NCI-H2196 treated with DMSO at 0.1 percent for 48 hours (cell line): ENCODE data around the gene SSTR3.
A peak's percentile ranks its signal among the peaks of the same experiment; 100 is the strongest.
"Not testable (repeated sequence)": the region's sequence is repeated elsewhere in the genome, so short reads cannot be mapped to it uniquely, and the experiment has no call there.

Source experiments
- DNase-seq: peaks from one replicate; lab custom pipeline; 2025; ENCODE audit not compliant: unreplicated experiment; lab: John Stamatoyannopoulos, UW

The SSTR3 gene

DNA sequence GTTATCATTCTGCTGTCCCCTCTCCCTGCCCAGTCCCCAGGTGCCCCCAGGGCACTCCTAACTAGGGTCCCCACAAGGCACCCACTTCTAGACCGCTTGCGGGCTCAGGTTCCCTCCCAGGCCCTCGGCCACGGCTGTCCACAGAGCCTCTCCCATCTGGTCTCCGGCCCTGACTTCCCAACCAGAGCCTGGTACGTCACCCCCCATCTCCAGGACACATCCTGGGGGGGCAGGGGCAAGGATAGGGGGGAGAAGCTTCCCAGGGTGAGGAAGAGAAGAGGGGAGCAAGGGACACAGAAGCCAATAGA lies 457 bp downstream of the SSTR3 start:
- no peak for DNase-seq

DNA sequence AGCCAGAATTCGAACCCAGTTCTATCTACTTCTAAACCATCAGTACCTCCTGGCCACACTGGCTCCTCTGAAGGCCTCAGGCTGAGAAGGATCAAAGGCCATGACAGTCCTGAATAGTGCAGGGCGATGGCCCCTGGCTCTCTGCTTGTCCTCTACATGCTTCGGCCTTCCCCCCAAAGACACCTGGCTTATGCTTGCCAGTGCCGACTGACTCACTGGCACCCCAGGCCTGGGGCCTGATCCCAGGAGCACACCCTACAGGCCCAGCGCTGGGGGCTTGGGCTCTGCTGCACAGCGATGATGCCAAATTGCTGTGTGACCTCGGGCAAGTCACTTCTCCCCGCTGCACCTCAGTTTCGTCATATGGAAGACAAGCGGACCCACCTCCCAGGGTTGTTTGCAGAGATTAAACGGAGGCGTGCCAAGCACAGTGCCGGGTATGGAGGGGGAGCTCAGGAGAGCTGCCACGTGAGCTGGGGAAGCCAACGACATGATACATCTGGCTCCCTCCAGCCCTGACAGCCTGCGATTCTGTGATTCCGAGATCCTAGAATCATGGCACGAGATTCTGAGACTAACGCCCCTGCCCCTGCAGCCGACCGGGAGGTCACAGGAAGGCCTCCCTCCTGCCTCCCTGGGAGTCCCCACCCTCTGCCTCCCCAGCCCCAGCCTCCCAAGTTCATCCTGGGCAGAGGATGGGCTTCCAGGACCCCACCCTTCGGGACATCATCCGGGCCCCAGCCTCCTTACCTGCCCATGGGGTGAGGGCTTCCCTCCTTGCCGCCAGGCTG lies 1.0 kb downstream of the SSTR3 start:
- DNase-seq = no peak

DNA sequence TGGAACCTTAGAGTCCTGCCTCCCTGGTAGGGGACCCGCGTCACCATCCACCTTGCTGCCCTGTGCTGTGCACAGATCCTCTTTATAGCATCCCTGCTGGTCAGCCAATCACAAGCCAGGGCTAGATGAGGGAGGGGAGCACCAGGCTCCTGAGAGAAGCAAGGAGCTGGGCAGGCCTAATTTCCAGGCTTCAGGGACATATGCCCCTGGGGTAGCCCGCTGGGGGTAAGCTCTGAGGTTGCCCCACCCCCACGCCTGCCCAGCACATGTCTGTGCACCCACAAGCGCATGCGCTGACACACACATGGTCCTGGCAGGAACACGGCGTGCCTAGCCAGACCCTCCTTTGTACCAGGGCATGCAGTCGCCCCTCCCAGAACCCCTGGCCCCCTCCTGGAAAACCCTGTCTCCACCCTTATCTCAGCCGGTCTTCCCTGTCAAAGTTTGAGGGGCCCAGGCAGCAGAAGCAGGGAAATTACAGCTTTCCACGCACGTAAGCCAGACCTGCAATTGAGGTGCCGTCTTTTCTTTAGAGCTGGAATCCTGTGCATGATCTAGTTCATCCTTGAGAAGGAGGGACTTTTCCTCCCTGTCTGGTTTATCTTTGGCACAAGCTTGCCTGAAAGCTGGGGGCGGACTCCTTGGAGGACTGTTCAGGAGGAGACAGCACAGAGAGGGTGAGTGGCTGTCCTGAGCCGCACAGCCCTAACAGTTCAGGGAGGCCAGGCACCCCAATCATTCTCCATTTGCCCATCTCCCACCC lies 2.1 kb downstream of the SSTR3 start:
- no peak for DNase-seq

DNA sequence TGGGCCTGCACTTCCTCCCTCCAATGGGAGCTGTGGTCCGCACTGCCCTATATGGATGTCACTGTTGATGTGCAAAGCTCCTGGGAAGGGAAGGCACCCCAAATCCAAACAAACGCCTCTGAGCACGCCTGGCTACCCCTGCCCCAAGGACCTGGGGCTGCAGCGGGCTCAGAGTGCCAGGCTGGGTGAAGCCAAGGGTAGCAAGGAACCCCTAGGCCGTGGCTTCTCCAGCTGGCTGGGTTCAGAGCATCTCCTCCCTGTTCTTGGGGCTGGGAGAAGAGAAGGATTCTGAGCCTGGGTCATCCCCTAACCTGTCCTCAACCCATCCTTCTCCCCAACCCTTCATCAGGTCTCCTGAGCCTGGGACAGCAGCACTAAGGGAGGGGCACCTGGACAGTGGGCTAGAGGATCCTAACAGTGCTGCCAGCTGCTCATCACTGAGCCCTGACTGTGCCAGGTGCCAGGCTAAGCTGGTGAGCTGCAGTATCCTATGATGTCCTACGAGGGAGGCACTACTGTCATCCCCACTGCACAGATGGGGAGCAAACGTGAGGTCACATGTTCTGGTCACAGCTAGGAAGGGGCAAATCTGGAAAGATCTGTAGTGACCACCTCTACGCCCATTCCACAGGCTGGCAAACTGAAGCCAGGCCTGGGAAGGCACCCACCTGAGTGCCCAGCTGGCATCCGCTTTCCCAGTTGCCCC lies 3.0 kb downstream of the SSTR3 start:
- DNase-seq = no peak

DNA sequence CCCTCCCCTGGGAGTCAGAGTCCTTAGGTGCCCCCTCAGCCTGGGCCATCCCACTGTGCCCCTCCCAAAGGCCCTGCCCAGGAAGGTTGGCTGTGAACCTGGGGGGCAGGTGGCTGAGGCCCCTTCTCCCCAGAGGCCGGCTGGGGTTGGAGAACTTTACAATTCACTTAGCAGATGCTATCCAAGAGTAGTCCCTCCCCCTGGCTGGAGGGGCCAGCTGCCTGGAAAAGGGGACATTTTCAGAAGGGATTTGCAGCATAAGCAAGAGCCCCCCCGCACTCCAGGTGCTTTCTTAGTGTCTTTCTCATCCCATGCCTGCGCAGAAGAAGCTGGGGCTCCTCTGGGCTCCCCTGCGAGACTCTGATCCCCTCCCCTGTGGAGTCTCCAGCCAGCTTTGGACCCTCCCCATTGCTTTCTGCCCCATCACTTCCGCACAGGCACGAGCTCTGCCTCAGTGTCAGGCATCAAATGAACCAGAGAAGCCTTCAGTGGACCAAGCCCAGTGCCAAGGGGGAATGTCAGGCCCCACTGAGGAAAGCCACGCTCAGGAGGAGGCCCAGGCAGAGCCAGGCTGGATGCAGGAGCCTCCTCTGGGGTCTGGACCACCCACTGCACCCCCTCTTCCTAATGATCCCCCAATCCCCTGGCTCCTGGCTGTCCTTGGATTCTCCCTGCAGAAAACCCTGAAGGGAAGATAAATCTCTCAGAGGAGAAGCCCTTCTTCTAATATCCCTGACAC lies 3.7 kb downstream of the SSTR3 start:
- DNase-seq = no peak

DNA sequence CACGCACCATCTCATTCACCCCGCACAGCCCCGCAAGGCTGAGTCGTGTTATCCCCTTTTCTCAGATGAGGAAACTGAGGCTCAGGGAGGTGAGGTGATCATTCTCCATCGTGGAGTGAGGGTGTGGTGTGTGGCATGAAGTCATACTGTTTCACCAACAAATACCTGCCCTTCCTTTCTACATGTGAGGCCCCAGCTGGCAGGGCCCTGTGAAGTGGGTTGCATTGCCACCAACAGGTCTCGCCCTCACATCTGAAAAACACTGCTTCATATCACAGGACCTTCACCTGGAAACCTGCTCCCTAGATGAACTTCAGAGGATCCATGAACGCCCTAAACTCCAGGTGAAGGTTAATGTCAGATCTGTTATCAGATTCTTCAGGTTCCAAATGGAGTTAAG lies 4.3 kb downstream of the SSTR3 start:
- DNase-seq = no peak

DNA sequence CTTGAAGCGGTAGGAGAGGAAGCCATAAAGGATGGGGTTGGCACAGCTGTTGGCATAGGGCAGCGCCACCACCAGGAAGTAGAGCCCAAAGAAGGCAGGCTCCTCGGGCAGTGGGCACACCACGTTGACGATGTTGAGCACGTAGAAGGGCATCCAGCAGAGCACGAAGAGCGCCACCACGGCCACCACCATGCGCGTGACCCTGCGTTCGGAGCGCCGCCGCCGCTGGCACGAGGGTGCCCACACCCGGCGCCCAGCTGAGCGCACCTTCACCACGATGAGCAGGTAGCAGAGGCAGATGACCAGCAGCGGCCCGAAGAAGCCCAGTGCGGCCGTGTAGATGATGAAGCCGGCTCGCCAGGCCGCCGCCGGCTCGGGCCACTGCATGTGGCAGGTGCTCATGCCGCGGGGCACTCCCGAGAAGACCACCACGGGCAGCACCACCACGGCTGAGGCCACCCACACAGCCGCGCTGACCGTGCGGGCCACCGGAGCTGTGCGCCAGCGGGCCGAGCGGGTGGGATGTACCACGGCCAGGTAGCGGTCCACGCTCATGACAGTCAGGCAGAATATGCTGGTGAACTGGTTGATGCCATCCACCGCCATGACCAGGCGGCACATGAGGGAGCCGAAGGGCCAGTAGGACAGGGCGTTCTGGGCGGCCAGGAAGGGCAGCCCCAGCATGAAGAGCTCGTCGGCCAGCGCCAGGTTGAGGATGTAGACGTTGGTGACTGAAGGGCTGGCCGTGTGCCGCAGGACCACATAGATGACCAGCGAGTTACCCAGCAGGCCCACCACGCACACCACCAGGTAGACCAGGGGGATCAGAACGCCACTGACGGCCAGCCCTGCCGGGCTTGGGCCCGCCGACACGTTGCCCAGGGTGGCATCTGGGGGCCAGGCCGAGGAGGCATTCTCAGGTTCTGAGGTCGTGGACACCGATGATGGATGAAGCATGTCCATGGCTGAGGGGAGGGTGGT lies 5.1 kb downstream of the SSTR3 start:
- no peak for DNase-seq

- no peak for DNase-seq
These were observed 6.0 kb downstream of the SSTR3 start for GRCh38 chr22:37206118-37206840.

GRCh38 chr22:37205046-37205445 lies 7.2 kb downstream of the SSTR3 start:
- no peak for DNase-seq

DNA sequence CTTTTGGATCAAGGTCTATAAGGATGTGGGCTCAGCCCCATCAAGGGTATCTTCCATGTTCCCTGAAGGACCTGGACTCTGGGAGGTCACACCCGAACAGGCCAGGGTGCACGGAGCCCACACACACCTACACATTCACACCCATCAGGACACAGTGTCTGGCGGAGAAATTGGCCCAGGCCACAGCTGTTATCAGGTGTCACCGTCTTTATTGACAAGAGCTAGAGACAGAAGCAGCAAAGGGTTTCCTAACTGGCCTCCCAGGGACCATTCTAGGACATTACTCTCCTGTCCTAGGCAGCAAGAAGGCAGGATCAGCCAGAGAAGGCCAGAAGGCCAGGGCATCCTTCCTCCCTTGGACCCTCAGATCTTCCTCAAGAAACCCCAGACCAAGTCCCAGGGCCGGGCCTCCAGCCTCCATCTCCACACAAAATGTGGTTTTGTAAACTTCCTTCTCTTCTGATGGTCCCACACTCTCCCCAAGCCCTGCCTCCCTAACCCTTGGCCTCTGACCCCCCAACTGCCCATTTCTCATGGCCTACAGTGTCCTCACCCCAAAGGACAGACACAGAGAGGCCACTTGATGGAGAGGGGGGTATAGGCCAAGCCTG lies 8.1 kb downstream of the SSTR3 start:
- no peak for DNase-seq

- no peak for DNase-seq
These were observed 8.8 kb downstream of the SSTR3 start for GRCh38 chr22:37203354-37204044.

GRCh38 chr22:37202716-37203115 lies 9.6 kb downstream of the SSTR3 start:
- no peak for DNase-seq

DNA sequence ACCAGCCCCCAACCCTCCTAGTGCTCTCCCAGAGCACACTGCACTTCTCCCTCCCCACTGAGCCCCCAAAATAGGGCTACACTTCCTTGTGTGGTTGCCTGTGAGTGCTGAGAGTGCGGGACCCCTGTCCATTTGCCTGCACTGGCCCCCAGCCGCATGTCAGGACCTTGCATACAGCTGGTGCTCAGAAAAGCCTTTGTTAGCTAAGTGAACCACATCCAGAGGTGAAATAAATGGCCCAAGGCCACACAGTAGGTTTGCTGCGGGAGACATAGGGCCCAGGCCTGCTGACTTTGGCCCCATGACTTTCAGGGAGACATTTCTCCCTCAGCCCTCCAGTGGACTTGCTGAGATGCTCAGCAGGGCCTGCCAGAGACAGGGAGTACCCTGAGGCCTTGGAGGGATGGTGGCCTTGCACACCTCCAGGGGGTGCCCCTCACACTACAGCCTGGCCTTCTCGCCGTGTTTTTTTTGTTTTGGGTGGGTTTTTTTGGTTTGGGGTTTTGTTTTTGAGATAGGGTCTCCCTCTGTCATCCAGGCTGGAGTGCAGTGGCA lies 10.2 kb downstream of the SSTR3 start:
- DNase-seq = no peak

GRCh38 chr22:37201443-37201820 lies 10.8 kb downstream of the SSTR3 start:
- not testable (repeated sequence) for DNase-seq

GRCh38 chr22:37199760-37200108 lies 12.5 kb downstream of the SSTR3 start:
- peak; percentile 30 for DNase-seq

DNA sequence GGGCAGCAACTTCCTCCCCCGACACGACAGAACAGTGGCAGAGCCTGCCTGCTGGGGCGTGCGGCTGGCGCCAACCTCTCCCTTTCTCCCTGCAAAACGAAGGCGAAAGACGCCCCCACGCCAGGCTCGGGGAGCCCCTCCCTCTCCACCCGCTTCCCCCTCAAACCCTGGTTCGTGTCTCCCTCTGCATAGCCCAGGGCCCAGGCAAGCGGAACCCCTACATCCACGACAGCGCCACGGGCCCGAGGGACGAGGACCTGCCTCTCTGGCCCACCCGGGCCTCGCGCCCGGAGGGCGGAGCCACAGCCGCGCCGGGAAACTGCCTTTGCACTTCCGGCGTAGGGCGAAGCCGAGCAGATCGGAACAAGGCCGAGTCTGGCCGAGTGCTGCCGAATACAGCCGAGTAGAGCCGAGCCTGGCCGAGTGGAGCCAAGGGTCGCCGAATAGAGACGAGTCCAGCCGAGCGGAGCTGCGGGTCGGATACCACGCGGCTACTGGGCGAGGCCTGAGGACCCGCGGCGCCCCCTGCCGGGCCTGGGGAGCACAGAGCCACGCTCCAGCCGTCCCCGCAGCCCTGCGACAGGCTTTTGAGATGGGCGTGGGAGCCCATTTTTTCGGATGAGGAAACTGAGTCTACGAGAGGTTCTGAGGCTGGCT lies 13.0 kb downstream of the SSTR3 start:
- peak; percentile 71 for DNase-seq

DNA sequence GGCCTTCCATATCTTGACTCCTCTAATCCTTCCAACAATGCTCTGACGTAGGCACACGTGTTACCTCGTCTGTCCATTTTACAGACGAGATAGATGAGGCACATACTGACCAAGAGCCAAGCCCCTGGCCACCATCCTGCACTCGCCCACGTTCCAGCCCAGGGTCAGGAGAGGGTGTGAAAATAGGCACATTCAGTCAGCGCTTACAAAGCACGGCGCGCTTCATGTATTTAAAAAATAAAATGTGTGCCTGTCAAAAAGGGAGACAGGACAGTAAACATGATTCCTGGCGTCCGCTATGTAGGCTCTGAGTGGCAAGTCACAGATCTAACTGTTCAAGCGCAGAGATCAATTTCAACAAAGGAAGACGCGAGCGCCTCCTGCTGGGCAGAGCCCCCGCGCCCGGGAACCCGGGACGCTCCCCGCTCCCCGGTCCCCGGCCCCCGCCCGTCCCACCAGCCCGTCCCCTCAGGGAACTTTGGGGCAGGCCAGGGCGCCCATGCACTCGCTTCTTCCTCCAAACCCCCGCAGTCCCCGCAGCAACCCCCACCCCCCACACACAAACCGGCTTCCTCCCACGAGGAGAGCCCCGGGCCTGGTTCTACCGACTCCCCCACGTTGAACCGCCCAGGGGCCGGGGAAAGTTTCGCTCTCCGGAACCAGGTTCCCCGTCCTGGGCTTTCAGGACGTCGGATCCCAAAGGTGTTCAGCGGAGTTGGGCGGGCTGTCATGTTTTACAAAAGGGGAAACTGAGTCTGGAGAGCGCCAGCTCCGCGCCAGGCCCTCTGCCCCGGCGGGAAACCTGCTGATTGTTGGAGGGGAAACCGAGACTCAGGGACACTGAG lies 13.8 kb downstream of the SSTR3 start:
- DNase-seq = peak; percentile 33
